Muscle of back (tissue), 11 donors: ENCODE results near the gene FBXW8. TPM values are rescaled to one million over a fixed set of nuclear protein-coding genes. Genes with fewer than 3 reads are reported as not detected.
"Not testable (repeated sequence)": the region's sequence is repeated elsewhere in the genome, so short reads cannot be mapped to it uniquely, and the experiment has no call there.

ENCODE experiments used
- DNase-seq, 3 donors: peaks; one replicate each; pipeline versions ENCODE4 v3.0.0 to v3.0.0-alpha.2; 2013
- polyA plus RNA-seq, 10 donors: library from polyadenylated mRNA; unstranded; fragments of 120-200 nt; gene quantifications; one replicate each; pipeline ENCODE4 v1.2.1, GENCODE V29; 2013; ENCODE audit not compliant: insufficient read length in 10 of 10

The FBXW8 gene
- polyA plus RNA-seq, 10 donors, result 10.4 to 16.9 (median 14.1) TPM

- DNase-seq, result no peak
Measured at GRCh38 chr12:117053050-117053400, 142.3 kb downstream of the FBXW8 start.

GRCh38 chr12:117053597-117054201 lies 142.9 kb downstream of the FBXW8 start:
- no peak for DNase-seq

- no peak for DNase-seq
Measured at GRCh38 chr12:117054279-117054678, 143.5 kb downstream of the FBXW8 start.

GRCh38 chr12:117057626-117058025 lies 146.9 kb downstream of the FBXW8 start:
- not testable (repeated sequence) for DNase-seq

- no peak for DNase-seq
Measured at GRCh38 chr12:117058442-117059072, 147.8 kb downstream of the FBXW8 start.

GRCh38 chr12:117059156-117059555 lies 148.4 kb downstream of the FBXW8 start:
- no peak for DNase-seq

GRCh38 chr12:117060246-117060928 lies 149.6 kb downstream of the FBXW8 start:
- no peak for DNase-seq

GRCh38 chr12:117060929-117061305 lies 150.2 kb downstream of the FBXW8 start:
- DNase-seq, result no peak

GRCh38 chr12:117061555-117062079 lies 150.9 kb downstream of the FBXW8 start:
- no peak for DNase-seq

- DNase-seq, result peak in 2 of 3 donors; percentile 24 to 57
Measured at GRCh38 chr12:117063162-117063911, 152.6 kb downstream of the FBXW8 start.

GRCh38 chr12:117064049-117064448 lies 153.3 kb downstream of the FBXW8 start:
- no peak for DNase-seq

GRCh38 chr12:117064596-117064995 lies 153.8 kb downstream of the FBXW8 start:
- no peak for DNase-seq

GRCh38 chr12:117067016-117067415 lies 156.3 kb downstream of the FBXW8 start:
- no peak for DNase-seq

- DNase-seq, result no peak
Measured at GRCh38 chr12:117067638-117068037, 156.9 kb downstream of the FBXW8 start.

GRCh38 chr12:117068492-117068891 lies 157.7 kb downstream of the FBXW8 start:
- no peak for DNase-seq

GRCh38 chr12:117069101-117069797 lies 158.5 kb downstream of the FBXW8 start:
- DNase-seq, result no peak

GRCh38 chr12:117069926-117070900 lies 159.5 kb downstream of the FBXW8 start:
- peak in 1 of 3 donors; percentile 44 for DNase-seq

GRCh38 chr12:117071009-117071408 lies 160.3 kb downstream of the FBXW8 start:
- DNase-seq, result no peak

GRCh38 chr12:117072106-117072505 lies 161.4 kb downstream of the FBXW8 start:
- DNase-seq, result no peak

GRCh38 chr12:117072736-117073490 lies 162.2 kb downstream of the FBXW8 start:
- no peak for DNase-seq
